ENCODE data around the gene TRAPPC10.
A peak's percentile ranks its signal among the peaks of the same experiment; 100 is the strongest.

The TRAPPC10 gene

DNA sequence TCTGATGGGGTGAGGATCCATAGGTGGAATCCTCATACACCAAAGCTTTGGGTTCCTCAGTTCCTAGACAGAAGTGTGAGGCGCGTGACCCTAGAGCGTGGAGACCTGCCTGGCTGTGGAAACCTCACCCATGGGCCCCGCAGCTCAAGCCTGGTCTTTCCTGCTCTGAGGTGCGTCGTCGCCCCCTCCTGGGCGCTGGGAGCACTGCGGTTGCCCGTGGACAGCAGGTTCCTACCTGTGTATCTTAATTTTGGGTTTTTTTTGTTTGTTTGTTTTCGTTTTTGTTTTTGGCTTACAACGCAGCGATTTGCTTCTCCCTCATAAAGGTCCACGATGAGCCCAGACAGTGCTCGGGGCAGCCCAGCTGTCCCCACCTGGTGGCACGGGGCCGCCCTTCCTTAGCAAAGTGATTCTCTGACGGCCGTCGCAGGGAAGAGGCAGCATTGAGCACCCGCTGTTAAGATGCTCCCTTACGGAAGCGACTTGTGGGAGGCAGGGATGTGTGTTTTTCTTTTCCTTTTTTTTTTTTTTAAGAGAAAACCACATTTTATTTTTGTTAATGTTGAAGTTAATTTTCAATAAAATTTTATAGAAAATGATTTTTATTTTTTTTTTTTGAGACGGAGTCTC is 36.5 kb upstream of the TRAPPC10 start:
- Histone ChIP-seq H3K36me3 (replicated peaks) (peaks cover 5% of the 10 kb centered on the region; the same call in 1 of the 2 replicates), H3K27me3 (ENCODE audit: low read depth) (no peaks in the 10 kb centered on the region), H3K4me3 (no peak overlapping the region), H3K4me1 (no peaks in the 10 kb centered on the region), H3K9me3 (no peaks in the 10 kb centered on the region)
- DNase-seq (ENCODE audit: low spot score in 2 of 2): peak; percentile 21 to 89
- in situ Hi-C loops (cut with MboI; ENCODE audit: low sequenced_read_pairs): no loop called here

DNA sequence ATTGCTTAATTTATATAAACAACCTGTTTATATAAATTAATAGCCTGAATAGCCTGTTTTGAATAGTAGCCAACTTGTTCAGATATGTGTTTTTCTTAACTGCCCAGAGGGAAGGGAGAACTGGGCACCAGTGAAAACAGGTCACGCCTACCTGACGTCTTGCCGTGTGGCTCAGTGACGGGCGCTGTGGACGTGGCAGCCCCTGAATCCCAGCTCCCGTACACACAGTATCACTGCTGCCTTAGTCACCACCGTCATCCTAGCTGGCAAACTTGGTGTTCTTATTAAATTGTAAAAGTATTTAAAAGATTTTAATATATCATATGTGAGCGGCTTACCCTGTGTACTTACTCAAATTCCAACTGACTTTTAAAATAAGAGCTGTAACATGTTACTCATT is 35.4 kb upstream of the TRAPPC10 start:
- DNase-seq (ENCODE audit: low spot score in 2 of 2): no peak
- no peaks in the 10 kb centered on the region for H3K36me3 ChIP-seq (replicated peaks)
- no peaks in the 10 kb centered on the region for H3K9me3 ChIP-seq
- H3K4me1 ChIP-seq: no peaks in the 10 kb centered on the region
- no peak overlapping the region for H3K4me3 ChIP-seq
- H3K27me3 ChIP-seq (ENCODE audit: low read depth): no peaks in the 10 kb centered on the region
- in situ Hi-C loops (cut with MboI; ENCODE audit: low sequenced_read_pairs): no loop called here

DNA sequence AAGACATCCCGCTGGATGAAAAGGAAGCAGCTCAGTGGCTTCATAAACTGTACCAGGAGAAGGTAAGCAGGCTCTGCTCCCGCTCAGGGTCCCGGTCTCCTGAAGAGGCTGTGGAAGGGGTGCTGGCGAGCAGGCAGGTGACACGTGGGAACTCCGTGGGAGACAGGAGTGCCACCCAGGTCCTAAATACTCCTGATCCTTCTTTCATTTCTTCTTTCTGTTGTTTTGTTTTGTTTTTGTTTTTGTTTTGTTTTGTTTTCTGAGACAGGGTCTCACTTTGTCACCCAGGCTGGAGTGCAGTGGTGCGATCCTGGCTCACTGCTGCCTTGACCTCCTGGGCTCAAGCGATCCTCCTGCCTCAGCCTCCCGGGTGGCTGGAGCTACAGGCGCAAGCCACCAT is 34.0 kb upstream of the TRAPPC10 start:
- no peaks in the 10 kb centered on the region for H3K4me1 ChIP-seq
- no peaks in the 10 kb centered on the region for H3K36me3 ChIP-seq (replicated peaks)
- in situ Hi-C loops (cut with MboI; ENCODE audit: low sequenced_read_pairs): no loop called here
- no peaks in the 10 kb centered on the region for H3K27me3 ChIP-seq (ENCODE audit: low read depth)
- H3K4me3 ChIP-seq: no peak overlapping the region
- DNase-seq (ENCODE audit: low spot score in 2 of 2): no peak
- H3K9me3 ChIP-seq: no peaks in the 10 kb centered on the region

DNA sequence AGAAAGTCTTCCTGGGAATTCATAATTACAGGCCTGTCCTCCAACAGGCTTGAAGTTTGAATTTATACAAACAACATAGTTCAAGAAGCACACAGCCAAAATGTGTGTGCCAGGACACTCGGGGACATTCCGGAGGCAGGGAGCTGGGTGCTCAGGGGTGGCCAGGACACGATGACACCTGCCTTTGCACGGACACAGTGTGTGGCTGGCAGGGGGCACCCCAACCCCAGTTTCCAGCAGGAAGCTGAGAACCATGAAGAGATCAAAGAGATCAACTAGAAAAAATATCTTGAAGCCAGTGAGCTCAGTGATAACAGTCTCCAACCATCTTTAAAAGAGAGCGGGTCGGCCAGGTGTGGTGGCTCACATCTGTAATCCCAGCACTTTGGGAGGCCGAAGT is 32.5 kb upstream of the TRAPPC10 start:
- Histone ChIP-seq H3K4me1 (no peaks in the 10 kb centered on the region), H3K27me3 (ENCODE audit: low read depth) (no peaks in the 10 kb centered on the region), H3K4me3 (no peak overlapping the region), H3K9me3 (no peaks in the 10 kb centered on the region), H3K36me3 (replicated peaks) (no peaks in the 10 kb centered on the region)
- in situ Hi-C loops (cut with MboI; ENCODE audit: low sequenced_read_pairs): no loop called here
- DNase-seq (ENCODE audit: low spot score in 2 of 2): no peak

DNA sequence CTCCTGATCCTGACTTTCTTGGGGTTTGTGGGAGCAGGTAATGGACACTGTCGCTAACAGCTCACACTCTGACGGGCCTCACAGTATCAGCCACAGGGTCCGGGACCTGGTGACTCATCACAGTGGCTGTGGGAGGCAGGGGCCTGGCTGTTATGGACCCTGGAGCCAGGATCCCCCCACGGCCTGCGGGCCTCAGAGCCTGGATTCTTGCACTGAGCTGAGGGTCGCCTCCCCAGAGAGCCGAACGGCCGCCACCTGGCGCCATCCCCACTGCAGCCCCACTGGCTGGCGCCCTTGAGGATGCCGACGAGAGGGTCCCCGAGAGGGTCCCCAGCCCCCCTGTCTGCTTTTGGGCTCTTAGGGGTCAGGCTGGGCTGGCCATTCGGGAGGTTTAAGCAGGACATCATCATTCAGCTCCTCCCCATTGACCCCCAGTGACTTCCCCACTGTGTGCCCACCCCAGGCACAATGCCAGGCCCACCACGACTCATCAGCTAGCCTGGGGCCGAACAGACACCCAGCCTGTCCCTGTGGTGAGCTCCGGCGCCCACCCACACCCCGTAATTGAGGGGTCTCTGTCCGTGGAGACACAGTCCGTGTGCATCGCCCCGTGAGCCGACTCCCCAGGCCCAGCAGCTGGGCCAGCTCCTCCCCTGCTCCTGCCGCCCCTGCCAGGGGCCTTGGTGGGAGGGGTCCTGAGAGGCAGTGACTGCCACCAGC is 30.8 kb upstream of the TRAPPC10 start:
- H3K36me3 ChIP-seq (replicated peaks): no peaks in the 10 kb centered on the region
- no peak overlapping the region for H3K4me3 ChIP-seq
- no peaks in the 10 kb centered on the region for H3K9me3 ChIP-seq
- in situ Hi-C loops (cut with MboI; ENCODE audit: low sequenced_read_pairs): no loop called here
- DNase-seq (ENCODE audit: low spot score in 2 of 2): no peak
- H3K27me3 ChIP-seq (ENCODE audit: low read depth): no peaks in the 10 kb centered on the region
- H3K4me1 ChIP-seq: no peaks in the 10 kb centered on the region

- Histone ChIP-seq H3K27me3 (ENCODE audit: low read depth) (no peaks in the 10 kb centered on the region), H3K9me3 (no peaks in the 10 kb centered on the region), H3K4me1 (no peaks in the 10 kb centered on the region), H3K36me3 (replicated peaks) (no peaks in the 10 kb centered on the region), H3K4me3 (no peak overlapping the region)
- DNase-seq (ENCODE audit: low spot score in 2 of 2): no peak
- in situ Hi-C loops (cut with MboI; ENCODE audit: low sequenced_read_pairs): no loop called here
These were observed 30.3 kb upstream of the TRAPPC10 start for GRCh38 chr21:43981871-43982210.

DNA sequence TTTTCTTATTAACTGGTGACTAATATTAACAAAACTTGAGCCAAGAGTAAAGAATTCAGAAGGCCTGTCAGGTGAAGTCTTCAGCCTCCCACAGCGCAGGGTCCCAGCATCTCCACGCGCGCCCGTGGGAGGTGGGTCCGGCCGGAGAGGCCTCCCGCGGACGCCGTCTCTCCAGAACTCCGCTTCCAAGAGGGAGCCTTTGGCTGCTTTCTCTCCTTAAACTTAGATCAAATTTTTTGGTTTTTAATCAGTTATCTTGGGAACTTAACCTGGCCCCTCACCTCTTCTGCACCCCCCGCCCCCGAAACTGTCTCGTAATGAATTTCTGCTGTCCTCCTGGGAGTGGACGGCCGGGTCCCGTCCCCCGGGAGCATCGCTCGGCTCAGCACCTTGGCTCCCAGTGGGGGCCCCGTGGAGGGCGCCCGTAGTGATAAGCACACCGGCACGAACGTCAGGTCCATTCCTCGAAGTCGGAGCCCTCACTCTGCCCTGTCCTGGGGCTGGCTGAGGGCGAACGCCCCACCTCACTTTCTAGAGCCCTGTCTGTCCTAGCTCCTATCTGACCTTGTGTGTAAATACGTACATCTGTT is 29.5 kb upstream of the TRAPPC10 start:
- in situ Hi-C loops (cut with MboI; ENCODE audit: low sequenced_read_pairs): no loop called here
- H3K27me3 ChIP-seq (ENCODE audit: low read depth): no peaks in the 10 kb centered on the region
- no peak overlapping the region for H3K4me3 ChIP-seq
- no peaks in the 10 kb centered on the region for H3K4me1 ChIP-seq
- H3K9me3 ChIP-seq: no peaks in the 10 kb centered on the region
- no peaks in the 10 kb centered on the region for H3K36me3 ChIP-seq (replicated peaks)
- DNase-seq (ENCODE audit: low spot score in 2 of 2): no peak

GRCh38 chr21:43983390-43983789 is 28.7 kb upstream of the TRAPPC10 start:
- in situ Hi-C loops (cut with MboI; ENCODE audit: low sequenced_read_pairs): no loop called here
- Histone ChIP-seq H3K4me3 (no peak overlapping the region), H3K4me1 (no peaks in the 10 kb centered on the region), H3K9me3 (no peaks in the 10 kb centered on the region), H3K36me3 (replicated peaks) (no peaks in the 10 kb centered on the region), H3K27me3 (ENCODE audit: low read depth) (no peaks in the 10 kb centered on the region)
- DNase-seq (ENCODE audit: low spot score in 2 of 2): no peak

DNA sequence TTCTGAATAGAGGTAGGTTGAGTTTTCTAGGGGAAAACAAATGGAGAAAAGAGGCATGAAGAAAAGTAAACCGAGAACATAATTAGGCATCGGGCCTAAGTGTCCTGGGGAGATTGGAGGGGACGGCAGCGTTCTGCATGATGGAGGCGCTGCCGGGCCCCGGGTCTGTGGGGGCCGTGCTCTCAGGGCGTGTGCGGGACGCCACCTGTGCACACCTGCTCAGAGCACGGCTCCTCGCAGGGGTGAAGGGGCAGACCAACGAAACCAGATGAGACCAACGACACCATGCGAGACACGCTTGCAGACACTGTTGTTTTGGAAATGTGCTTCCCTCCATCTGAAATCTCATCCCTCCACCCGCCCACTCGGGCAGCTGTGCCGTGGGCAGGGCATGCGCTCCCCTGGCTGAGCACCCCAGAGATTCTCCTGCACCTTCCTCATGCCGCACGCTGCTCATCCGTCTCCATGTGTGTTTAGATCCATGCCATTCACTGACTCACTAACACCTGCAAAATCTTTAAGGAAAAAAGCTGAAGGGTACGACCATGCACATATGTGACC is 28.2 kb upstream of the TRAPPC10 start:
- H3K27me3 ChIP-seq (ENCODE audit: low read depth): no peaks in the 10 kb centered on the region
- H3K9me3 ChIP-seq: no peaks in the 10 kb centered on the region
- H3K4me3 ChIP-seq: no peak overlapping the region
- in situ Hi-C loops (cut with MboI; ENCODE audit: low sequenced_read_pairs): no loop called here
- DNase-seq (ENCODE audit: low spot score in 2 of 2): no peak
- H3K36me3 ChIP-seq (replicated peaks): no peaks in the 10 kb centered on the region
- no peaks in the 10 kb centered on the region for H3K4me1 ChIP-seq

- in situ Hi-C loops (cut with MboI; ENCODE audit: low sequenced_read_pairs): no loop called here
- Histone ChIP-seq H3K36me3 (replicated peaks) (no peaks in the 10 kb centered on the region), H3K4me3 (no peak overlapping the region), H3K9me3 (no peaks in the 10 kb centered on the region), H3K27me3 (ENCODE audit: low read depth) (no peaks in the 10 kb centered on the region), H3K4me1 (no peaks in the 10 kb centered on the region)
- DNase-seq (ENCODE audit: low spot score in 2 of 2): no peak
These were observed 27.0 kb upstream of the TRAPPC10 start for GRCh38 chr21:43984905-43985689.

- Histone ChIP-seq H3K9me3 (no peaks in the 10 kb centered on the region), H3K27me3 (ENCODE audit: low read depth) (no peaks in the 10 kb centered on the region), H3K4me1 (no peaks in the 10 kb centered on the region), H3K4me3 (no peak overlapping the region), H3K36me3 (replicated peaks) (no peaks in the 10 kb centered on the region)
- peak in 1 of 2 experiments; percentile 28 for DNase-seq (ENCODE audit: low spot score in 2 of 2)
- in situ Hi-C loops (cut with MboI; ENCODE audit: low sequenced_read_pairs): no loop called here
These were observed 26.3 kb upstream of the TRAPPC10 start for GRCh38 chr21:43985690-43986251.

DNA sequence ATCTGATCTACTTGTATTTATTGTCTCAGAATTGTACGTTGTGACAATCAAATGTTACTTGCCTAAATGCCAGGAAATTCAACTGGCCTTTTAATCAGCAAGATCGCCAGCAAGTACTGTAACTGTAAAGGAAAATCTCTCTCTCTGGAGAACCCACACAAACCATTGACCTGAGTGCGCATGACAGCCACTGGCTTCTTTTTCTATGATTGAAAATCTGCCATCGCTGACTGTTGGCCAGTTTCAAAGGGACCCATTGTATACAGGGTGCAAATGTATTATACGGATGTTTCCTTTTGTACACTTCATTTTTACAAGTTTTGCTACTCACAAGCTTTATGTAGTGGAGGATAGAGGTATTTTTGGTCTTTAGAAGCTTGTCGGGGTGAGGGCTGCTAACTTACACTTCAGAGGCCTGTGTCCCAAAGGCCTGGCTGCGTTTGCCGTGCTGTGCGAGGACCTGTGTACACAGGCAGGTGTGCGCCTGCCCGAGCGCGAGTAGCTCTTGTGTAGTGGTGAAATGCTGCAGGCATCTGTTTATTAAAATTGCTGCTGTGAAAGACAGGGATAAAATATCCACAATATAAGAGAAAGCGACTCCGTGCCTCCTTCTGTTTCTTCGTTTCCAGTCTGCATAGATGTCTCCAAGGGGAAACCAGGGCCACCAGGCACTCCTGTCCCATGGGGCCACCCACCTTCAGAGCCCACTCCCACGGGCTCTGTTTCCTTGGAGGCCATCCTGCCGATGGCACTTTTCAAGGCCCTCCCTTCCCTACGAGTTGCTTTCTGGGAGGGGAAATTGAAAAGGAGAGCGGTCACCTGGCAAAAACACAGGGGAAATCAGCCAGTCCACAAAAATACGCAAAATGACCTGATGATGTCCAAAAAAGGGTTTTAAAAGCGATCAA is 25.3 kb upstream of the TRAPPC10 start:
- Histone ChIP-seq H3K36me3 (replicated peaks) (no peaks in the 10 kb centered on the region), H3K4me1 (no peaks in the 10 kb centered on the region), H3K9me3 (no peaks in the 10 kb centered on the region), H3K27me3 (ENCODE audit: low read depth) (no peaks in the 10 kb centered on the region), H3K4me3 (no peak overlapping the region)
- in situ Hi-C loops (cut with MboI; ENCODE audit: low sequenced_read_pairs): no loop called here
- DNase-seq (ENCODE audit: low spot score in 2 of 2): no peak

DNA sequence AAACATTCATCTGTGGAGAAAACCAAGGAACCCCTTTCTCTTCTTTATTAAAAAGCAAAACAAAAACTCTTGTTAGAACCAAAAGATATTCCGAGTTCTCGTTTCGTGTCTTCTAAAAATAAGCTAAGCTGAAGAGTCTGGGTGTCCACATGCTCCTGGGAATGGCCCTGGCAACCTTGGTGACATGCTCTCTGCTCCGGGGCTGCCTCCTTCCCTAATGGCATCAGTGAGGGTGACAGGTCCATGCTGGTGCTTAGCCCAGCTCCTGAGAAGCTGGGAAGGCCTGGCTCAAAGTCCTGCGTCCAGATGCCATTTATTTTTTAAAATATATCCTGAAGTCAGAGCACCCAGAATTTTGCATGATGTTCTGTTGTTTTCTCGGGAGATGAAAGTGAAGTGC is 24.6 kb upstream of the TRAPPC10 start:
- H3K9me3 ChIP-seq: no peaks in the 10 kb centered on the region
- no peak overlapping the region for H3K4me3 ChIP-seq
- no peaks in the 10 kb centered on the region for H3K4me1 ChIP-seq
- H3K27me3 ChIP-seq (ENCODE audit: low read depth): no peaks in the 10 kb centered on the region
- in situ Hi-C loops (cut with MboI; ENCODE audit: low sequenced_read_pairs): no loop called here
- no peak for DNase-seq (ENCODE audit: low spot score in 2 of 2)
- H3K36me3 ChIP-seq (replicated peaks): no peaks in the 10 kb centered on the region

All from HAP-1 (cell line).